ENCODE data around the gene HMGB3.
"Not testable (repeated sequence)": the region's sequence is repeated elsewhere in the genome, so short reads cannot be mapped to it uniquely, and the experiment has no call there.

Gene HMGB3

GRCh38 chrX:150977411-150978162 lies 5.5 kb upstream of the HMGB3 start:
- no peak for DNase-seq (ENCODE audit: low read depth, low spot score)

GRCh38 chrX:150980186-150980585 lies 2.9 kb upstream of the HMGB3 start:
- DNase-seq (ENCODE audit: low read depth, low spot score): no peak

GRCh38 chrX:150980711-150981110 lies 2.4 kb upstream of the HMGB3 start:
- no peak for DNase-seq (ENCODE audit: low read depth, low spot score)

- no peak for DNase-seq (ENCODE audit: low read depth, low spot score)
Measured at GRCh38 chrX:150982235-150982787, 824 bp upstream of the HMGB3 start.

- DNase-seq (ENCODE audit: low read depth, low spot score): no peak
Measured at GRCh38 chrX:150983521-150984168, 510 bp downstream of the HMGB3 start.

- DNase-seq (ENCODE audit: low read depth, low spot score): no peak
Measured at GRCh38 chrX:150984169-150984824, 1.2 kb downstream of the HMGB3 start.

GRCh38 chrX:150987687-150988086 lies 4.6 kb downstream of the HMGB3 start:
- DNase-seq (ENCODE audit: low read depth, low spot score): not testable (repeated sequence)

- no peak for DNase-seq (ENCODE audit: low read depth, low spot score)
Measured at GRCh38 chrX:150989420-150989819, 6.3 kb downstream of the HMGB3 start.

- DNase-seq (ENCODE audit: low read depth, low spot score): no peak
Measured at GRCh38 chrX:150990910-150991309, 7.8 kb downstream of the HMGB3 start.

GRCh38 chrX:151000861-151001331 lies 17.8 kb downstream of the HMGB3 start:
- DNase-seq (ENCODE audit: low read depth, low spot score): no peak

- DNase-seq (ENCODE audit: low read depth, low spot score): no peak
Measured at GRCh38 chrX:151004085-151004484, 20.9 kb downstream of the HMGB3 start.

GRCh38 chrX:151006410-151007109 lies 23.4 kb downstream of the HMGB3 start:
- no peak for DNase-seq (ENCODE audit: low read depth, low spot score)

GRCh38 chrX:151009582-151009981 lies 26.4 kb downstream of the HMGB3 start:
- no peak for DNase-seq (ENCODE audit: low read depth, low spot score)

- DNase-seq (ENCODE audit: low read depth, low spot score): no peak
Measured at GRCh38 chrX:151013164-151013743, 30.1 kb downstream of the HMGB3 start.

- no peak for DNase-seq (ENCODE audit: low read depth, low spot score)
Measured at GRCh38 chrX:151015684-151016083, 32.5 kb downstream of the HMGB3 start.

- no peak for DNase-seq (ENCODE audit: low read depth, low spot score)
Measured at GRCh38 chrX:151019856-151020255, 36.7 kb downstream of the HMGB3 start.

- no peak for DNase-seq (ENCODE audit: low read depth, low spot score)
Measured at GRCh38 chrX:151030845-151031244, 47.7 kb downstream of the HMGB3 start.

- DNase-seq (ENCODE audit: low read depth, low spot score): no peak
Measured at GRCh38 chrX:151031391-151031975, 48.3 kb downstream of the HMGB3 start.

GRCh38 chrX:151039351-151039750 lies 56.2 kb downstream of the HMGB3 start:
- no peak for DNase-seq (ENCODE audit: low read depth, low spot score)

All from brain pericyte (primary cell).